HCT116 (cell line): ENCODE results near the gene ITM2C. TPM values are rescaled to one million over a fixed set of nuclear protein-coding genes. Genes with fewer than 3 reads are reported as not detected.

Experiments
- ATAC-seq: fragments of 200-7000 bp; cut with Tn5 transposase; 2 replicates; pipeline ENCODE4 v1.9.1; 2020; ENCODE audit warnings: mild to moderate bottlenecking, moderate library complexity
- BruUV-seq: library from RNA; stranded (reverse); fragments of 400-500 nt; replicated peaks from 2 replicates; lab custom pipeline; 2021; lab: Mats Ljungman, UMichigan
- CTCF ChIA-PET: fragments of 300-600 bp; sonication (Branson Sonifier 250); formaldehyde crosslinking; loops from one replicate; lab custom pipeline; 2021; ENCODE audit warnings: antibody characterized with exemption; lab: Charles Lee
- POLR2A ChIA-PET: fragments of 300-600, 350-600 bp; sonication (Branson Sonifier 250); formaldehyde crosslinking; loops from one replicate; lab custom pipeline; 2021; ENCODE audit warnings: antibody characterized with exemption; lab: Charles Lee
- RAD21 ChIA-PET, 2 experiments: fragments of 300-600 bp; sonication (Branson Sonifier 250); formaldehyde crosslinking; loops; one replicate each; lab custom pipeline; 2023; ENCODE audit warnings: low total read pairs in 2 of 2; ENCODE audit not compliant: uncharacterized antibody in 2 of 2, unreplicated experiment in 2 of 2, low non-redundant PET in 1 of 2; lab: Charles Lee
- DNase-seq: peaks from one replicate; pipeline ENCODE4 v3.0.0-alpha.2; 2010; ENCODE audit warnings: low read depth, low spot score
- H2AFZ ChIP-seq: fragments of 200-600 bp; shearing (Covaris generic), sonication (generic); 2 replicates; pipeline ENCODE4 v1.6.1; 2017; ENCODE audit warnings: low read depth, mixed run types, mixed read lengths, antibody characterized with exemption, low read length; ENCODE audit not compliant: poor library complexity, severe bottlenecking
- H3K27ac ChIP-seq: 2 replicates; pipeline ENCODE4 v1.5.1; 2012; ENCODE audit warnings: low read depth, low read length
- H3K27me3 ChIP-seq: fragments of 200-600 bp; sonication (generic); 2 replicates; pipeline ENCODE4 v1.6.1; 2016; ENCODE audit warnings: mixed run types, low read length, mixed read lengths; ENCODE audit not compliant: insufficient read depth
- H3K36me3 ChIP-seq, 2 experiments: fragments of 200-500 bp in 1 of 2; fragments of 200-600 bp in 1 of 2; sonication (Bioruptor generic) in 1 of 2; sonication (generic) in 1 of 2; 2 replicates each; pipeline versions ENCODE4 v1.5.1 to v1.6.1; 2014 to 2016; ENCODE audit warnings: low read length in 2 of 2, inconsistent platforms in 1 of 2, mixed read lengths in 1 of 2, mixed run types in 1 of 2; ENCODE audit not compliant: insufficient read depth in 2 of 2, control insufficient read depth in 1 of 2
- H3K4me1 ChIP-seq, 2 experiments: fragments of 200-600 bp in 1 of 2; sonication (generic) in 1 of 2; 2 replicates each; pipeline versions ENCODE4 v1.5.1 to v1.6.1; 2012 to 2017; ENCODE audit warnings: low read length in 2 of 2, inconsistent platforms in 1 of 2, mild to moderate bottlenecking in 1 of 2, mixed read lengths in 1 of 2, mixed run types in 1 of 2, moderate library complexity in 1 of 2; ENCODE audit not compliant: insufficient read depth in 2 of 2, control insufficient read depth in 1 of 2
- H3K4me2 ChIP-seq: fragments of 200-600 bp; sonication (generic); 2 replicates; pipeline ENCODE4 v1.6.1; 2017; ENCODE audit warnings: mixed run types, low read length, mixed read lengths
- H3K4me3 ChIP-seq, 2 experiments: fragments of 200-600 bp in 1 of 2; sonication (generic) in 1 of 2; replicated peaks in 1 of 2; 2 replicates each; pipeline ENCODE4 v1.5.1; 2011 to 2016; ENCODE audit warnings: low read length in 2 of 2, control low read depth in 1 of 2, low read depth in 1 of 2, mild to moderate bottlenecking in 1 of 2, mixed read lengths in 1 of 2, mixed run types in 1 of 2
- H3K79me2 ChIP-seq: fragments of 200-600 bp; sonication (generic); 2 replicates; pipeline ENCODE4 v1.6.1; 2017; ENCODE audit warnings: mild to moderate bottlenecking, mixed run types, low read length, moderate library complexity, mixed read lengths; ENCODE audit not compliant: insufficient read depth
- H3K9ac ChIP-seq: fragments of 200-600 bp; sonication (generic); 2 replicates; pipeline ENCODE4 v1.6.1; 2016; ENCODE audit warnings: low read length, mixed read lengths
- H3K9me2 ChIP-seq: fragments of 200-600 bp; sonication (generic), shearing (Covaris generic); 2 replicates; pipeline ENCODE4 v1.6.1; 2017; ENCODE audit warnings: mixed run types, mild to moderate bottlenecking, moderate library complexity; ENCODE audit not compliant: insufficient read depth
- H3K9me3 ChIP-seq, 2 experiments: fragments of 200-500 bp in 1 of 2; fragments of 200-600 bp in 1 of 2; sonication (Bioruptor generic) in 1 of 2; sonication (generic) in 1 of 2; 2 replicates each; pipeline ENCODE4 v1.6.1; 2014 to 2017; ENCODE audit warnings: low read length in 2 of 2, mixed read lengths in 2 of 2, inconsistent platforms in 1 of 2, low read depth in 1 of 2, mild to moderate bottlenecking in 1 of 2, mixed run types in 1 of 2, moderate library complexity in 1 of 2; ENCODE audit not compliant: control insufficient read depth in 1 of 2, insufficient read depth in 1 of 2
- H4K20me1 ChIP-seq: fragments of 200-600 bp; sonication (generic), shearing (Covaris generic); 2 replicates; pipeline ENCODE4 v1.6.1; 2017; ENCODE audit warnings: mixed run types, mild to moderate bottlenecking, moderate library complexity; ENCODE audit not compliant: insufficient read depth
- CBX3 ChIP-seq: IDR thresholded peaks from 2 replicates; pipeline ENCODE4 v1.6.1; 2012; ENCODE audit warnings: low read depth
- CEBPB ChIP-seq: IDR thresholded peaks from 2 replicates; pipeline ENCODE4 v1.6.1; 2012; ENCODE audit warnings: low read depth
- EGR1 ChIP-seq: IDR thresholded peaks from 2 replicates; pipeline ENCODE4 v1.6.1; 2012; ENCODE audit warnings: low read depth
- ELF1 ChIP-seq: IDR thresholded peaks from 2 replicates; pipeline ENCODE4 v1.6.1; 2012; ENCODE audit warnings: low read depth, borderline replicate concordance
- EZH2phosphoT487 ChIP-seq: fragments of 200-600 bp; IDR thresholded peaks from 2 replicates; pipeline ENCODE4 v1.6.1; 2018; ENCODE audit warnings: antibody characterized with exemption, borderline replicate concordance
- FOSL1 ChIP-seq: IDR thresholded peaks from 2 replicates; pipeline ENCODE4 v1.6.1; 2012; ENCODE audit warnings: low read depth
- JUND ChIP-seq: IDR thresholded peaks from 2 replicates; pipeline ENCODE4 v1.6.1; 2012
- POLR2AphosphoS5 ChIP-seq: IDR thresholded peaks from 2 replicates; pipeline ENCODE4 v1.6.1; 2011; ENCODE audit warnings: mild to moderate bottlenecking, low read depth, low read length, moderate library complexity
- RAD21 ChIP-seq: IDR thresholded peaks from 2 replicates; pipeline ENCODE4 v1.6.1; 2012; ENCODE audit warnings: low read depth, mild to moderate bottlenecking
- SIN3A ChIP-seq: IDR thresholded peaks from 2 replicates; pipeline ENCODE4 v1.6.1; 2012; ENCODE audit warnings: low read depth
- TCF7L2 ChIP-seq: IDR thresholded peaks from 2 replicates; pipeline ENCODE4 v1.7.0; 2011; ENCODE audit warnings: borderline replicate concordance, inconsistent platforms; ENCODE audit not compliant: insufficient read depth, insufficient read length; ENCODE audit errors: extremely low read depth
- YY1 ChIP-seq: IDR thresholded peaks from 2 replicates; pipeline ENCODE4 v1.6.1; 2011; ENCODE audit warnings: low read length, low read depth, moderate library complexity, mild to moderate bottlenecking; ENCODE audit not compliant: insufficient replicate concordance; ENCODE audit errors: extremely low read depth
- ZFX ChIP-seq: fragments of 450-650 bp; IDR thresholded peaks from 2 replicates; pipeline ENCODE4 v1.6.1; 2017
- ZNF274 ChIP-seq: fragments of 200-500 bp; sonication (Bioruptor generic); IDR thresholded peaks from 2 replicates; pipeline ENCODE4 v1.6.1; 2014; ENCODE audit warnings: mild to moderate bottlenecking, low read depth, low read length, inconsistent platforms
- intact Hi-C: fragments of 100-400 bp; cut with micrococcal nuclease; formaldehyde crosslinking; loops from 2 replicates; pipeline ENCODE4 v1.10.0; 2022
- total RNA-seq: library from RNA; stranded (reverse); gene quantifications from one replicate; pipeline ENCODE4 v1.2.1, GENCODE V29; 2021; ENCODE audit not compliant: unreplicated experiment
- TF ChIP-seq, protein P1 (sequence below): IDR thresholded peaks from 2 replicates; pipeline ENCODE4 v1.6.1; 2012; ENCODE audit warnings: low read depth
- TF ChIP-seq, protein P2 (sequence below): IDR thresholded peaks from 2 replicates; pipeline ENCODE4 v1.6.1; 2012
- TF ChIP-seq, protein P3 (sequence below): IDR thresholded peaks from 2 replicates; pipeline ENCODE4 v1.6.1; 2012

Gene ITM2C
- total RNA-seq, 1 experiment from 2014 or later, result 117 TPM

DNA sequence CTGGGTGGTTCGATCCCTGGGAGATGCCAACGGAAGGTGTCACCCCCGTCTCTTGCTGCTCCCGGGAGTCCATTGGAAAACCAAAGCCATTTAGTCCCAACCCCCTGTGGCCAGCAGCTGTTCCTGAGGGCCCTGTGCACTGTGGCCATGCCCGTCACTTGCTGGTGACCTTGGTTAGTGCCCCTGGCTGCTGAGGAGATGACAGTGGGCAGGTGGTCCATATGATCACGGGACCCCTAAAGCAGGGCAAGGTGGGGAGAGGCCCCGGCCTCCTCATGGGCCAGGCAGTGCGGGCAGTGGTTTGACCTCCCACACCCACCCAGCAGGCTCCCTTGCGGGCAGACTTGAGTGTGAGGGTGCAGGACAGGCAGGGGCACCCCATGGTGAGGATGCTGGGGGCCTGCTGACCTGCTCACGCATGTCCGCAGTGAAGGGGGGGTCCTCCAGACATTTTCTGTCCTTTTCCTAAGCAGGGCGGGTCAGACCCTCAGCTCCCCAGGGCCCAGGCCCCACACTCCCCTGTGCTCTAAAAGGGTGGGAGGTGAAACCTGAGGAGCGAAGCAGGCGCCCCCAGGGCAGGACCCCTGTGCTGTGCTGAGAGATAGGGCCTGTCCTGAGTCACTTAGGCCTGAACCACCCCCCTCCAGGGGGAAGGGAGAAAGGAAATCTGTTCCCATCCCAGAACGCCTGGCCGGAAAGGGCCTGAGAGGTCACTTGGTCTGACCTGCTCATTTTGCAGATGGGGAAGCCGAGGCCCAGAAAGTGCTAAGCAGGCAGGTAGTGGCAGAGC is 6.8 kb downstream of the ITM2C start:
- Histone ChIP-seq H3K4me2 (no peak overlapping the region), H3K9me3 (no peaks in the 10 kb centered on the region), H4K20me1 (no peaks in the 10 kb centered on the region), H3K4me3 (no peak overlapping the region), H3K36me3 (peaks cover 0 to 7% of the 10 kb centered on the region in 2 experiments; a peak in 1 of 4 replicates), H3K27me3 (no peaks in the 10 kb centered on the region), H3K4me1 (peaks cover 9% of the 10 kb centered on the region in 2 experiments), H3K9ac (no peak overlapping the region), H3K9me2 (no peaks in the 10 kb centered on the region), H2AFZ (no peak overlapping the region), H3K79me2 (no peaks in the 10 kb centered on the region), H3K27ac (no peak overlapping the region)
- DNase-seq (no peak), ATAC-seq (no peak)
- TF ChIP-seq FOSL1, result no peak
- no peak for TF ChIP-seq ELF1
- no peak for TF ChIP-seq ZNF274
- TF ChIP-seq, protein P1, sequence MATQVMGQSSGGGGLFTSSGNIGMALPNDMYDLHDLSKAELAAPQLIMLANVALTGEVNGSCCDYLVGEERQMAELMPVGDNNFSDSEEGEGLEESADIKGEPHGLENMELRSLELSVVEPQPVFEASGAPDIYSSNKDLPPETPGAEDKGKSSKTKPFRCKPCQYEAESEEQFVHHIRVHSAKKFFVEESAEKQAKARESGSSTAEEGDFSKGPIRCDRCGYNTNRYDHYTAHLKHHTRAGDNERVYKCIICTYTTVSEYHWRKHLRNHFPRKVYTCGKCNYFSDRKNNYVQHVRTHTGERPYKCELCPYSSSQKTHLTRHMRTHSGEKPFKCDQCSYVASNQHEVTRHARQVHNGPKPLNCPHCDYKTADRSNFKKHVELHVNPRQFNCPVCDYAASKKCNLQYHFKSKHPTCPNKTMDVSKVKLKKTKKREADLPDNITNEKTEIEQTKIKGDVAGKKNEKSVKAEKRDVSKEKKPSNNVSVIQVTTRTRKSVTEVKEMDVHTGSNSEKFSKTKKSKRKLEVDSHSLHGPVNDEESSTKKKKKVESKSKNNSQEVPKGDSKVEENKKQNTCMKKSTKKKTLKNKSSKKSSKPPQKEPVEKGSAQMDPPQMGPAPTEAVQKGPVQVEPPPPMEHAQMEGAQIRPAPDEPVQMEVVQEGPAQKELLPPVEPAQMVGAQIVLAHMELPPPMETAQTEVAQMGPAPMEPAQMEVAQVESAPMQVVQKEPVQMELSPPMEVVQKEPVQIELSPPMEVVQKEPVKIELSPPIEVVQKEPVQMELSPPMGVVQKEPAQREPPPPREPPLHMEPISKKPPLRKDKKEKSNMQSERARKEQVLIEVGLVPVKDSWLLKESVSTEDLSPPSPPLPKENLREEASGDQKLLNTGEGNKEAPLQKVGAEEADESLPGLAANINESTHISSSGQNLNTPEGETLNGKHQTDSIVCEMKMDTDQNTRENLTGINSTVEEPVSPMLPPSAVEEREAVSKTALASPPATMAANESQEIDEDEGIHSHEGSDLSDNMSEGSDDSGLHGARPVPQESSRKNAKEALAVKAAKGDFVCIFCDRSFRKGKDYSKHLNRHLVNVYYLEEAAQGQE, result no peak
- no peak for TF ChIP-seq RAD21
- no peak for TF ChIP-seq EGR1
- TF ChIP-seq SIN3A, result no peak
- TF ChIP-seq, protein P2, sequence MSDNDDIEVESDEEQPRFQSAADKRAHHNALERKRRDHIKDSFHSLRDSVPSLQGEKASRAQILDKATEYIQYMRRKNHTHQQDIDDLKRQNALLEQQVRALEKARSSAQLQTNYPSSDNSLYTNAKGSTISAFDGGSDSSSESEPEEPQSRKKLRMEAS, result no peak
- no peak for TF ChIP-seq JUND
- TF ChIP-seq EZH2phosphoT487, result no peak
- TF ChIP-seq CEBPB, result no peak
- TF ChIP-seq POLR2AphosphoS5, result no peak
- no peak for TF ChIP-seq CBX3
- TF ChIP-seq, protein P3, sequence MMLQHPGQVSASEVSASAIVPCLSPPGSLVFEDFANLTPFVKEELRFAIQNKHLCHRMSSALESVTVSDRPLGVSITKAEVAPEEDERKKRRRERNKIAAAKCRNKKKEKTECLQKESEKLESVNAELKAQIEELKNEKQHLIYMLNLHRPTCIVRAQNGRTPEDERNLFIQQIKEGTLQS, result no peak
- TF ChIP-seq ZFX, result no peak
- TF ChIP-seq YY1, result no peak
- TF ChIP-seq TCF7L2, result no peak
- no TSS peak for BruUV-seq
- ChIA-PET POLR2A (no interaction called here), CTCF (no interaction called here), RAD21 (interaction anchor here in 1 of 2 experiments (0.6 kb wide), 1 partner anchor 24 kb away, joined by 3 read pairs; no protein-coding TSS in a partner anchor)
- intact Hi-C loops, result no loop called here
